ELF-1 (cell line): ENCODE data around the gene FOXK1.

Experiments used
- DNase-seq: peaks from one replicate; pipeline ENCODE4 v3.0.0-alpha.2; 2016; ENCODE audit warnings: low read depth, low spot score

Gene FOXK1

GRCh38 chr7:4744391-4745264 lies 62.5 kb downstream of the FOXK1 start:
- DNase-seq, result peak; percentile 98

GRCh38 chr7:4745265-4745919 lies 63.3 kb downstream of the FOXK1 start:
- DNase-seq, result no peak

GRCh38 chr7:4745971-4746919 lies 64.2 kb downstream of the FOXK1 start:
- no peak for DNase-seq

GRCh38 chr7:4747013-4747412 lies 64.9 kb downstream of the FOXK1 start:
- DNase-seq, result no peak

DNA sequence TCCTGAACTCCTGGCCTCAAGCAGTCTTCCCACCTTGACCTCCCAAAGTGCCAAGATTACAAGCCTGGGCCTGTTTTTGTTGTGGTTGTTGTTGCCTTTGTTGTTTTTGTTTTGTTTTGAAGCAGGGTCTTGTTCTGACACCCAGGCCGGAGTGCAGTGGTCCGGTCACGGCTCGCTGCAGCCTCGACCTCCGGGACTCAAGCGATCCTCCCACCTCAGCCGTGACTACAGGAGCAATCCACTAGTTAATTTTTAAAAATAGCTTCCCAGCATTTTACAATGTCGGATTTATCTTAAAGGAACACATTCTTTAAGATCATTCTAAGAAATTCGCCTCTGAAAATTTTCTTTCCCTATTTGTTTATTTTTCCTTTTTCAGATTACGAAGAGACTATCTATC lies 65.7 kb downstream of the FOXK1 start:
- no peak for DNase-seq

DNA sequence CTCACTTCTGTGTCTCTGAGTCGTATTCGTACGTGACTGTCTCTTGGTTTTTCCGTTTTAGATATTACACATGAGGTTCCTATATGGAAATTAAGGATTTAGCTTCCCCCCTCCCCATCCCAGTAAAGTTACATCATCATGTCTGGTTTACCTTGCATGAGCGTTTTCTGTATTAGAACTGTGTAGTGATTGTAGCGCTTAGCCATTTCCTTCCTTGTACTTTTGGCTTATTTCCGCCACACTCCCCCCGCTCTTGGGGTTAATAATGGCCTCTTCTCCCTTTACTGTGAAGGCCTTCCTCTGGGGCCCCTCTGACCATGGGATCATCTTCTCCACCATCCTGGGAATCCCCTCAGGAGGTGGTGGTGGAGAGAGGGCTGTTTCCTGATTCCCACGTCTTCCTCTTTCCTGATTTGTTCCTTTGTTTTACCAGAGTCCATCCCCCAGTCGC lies 66.2 kb downstream of the FOXK1 start:
- no peak for DNase-seq

GRCh38 chr7:4749363-4749762 lies 67.3 kb downstream of the FOXK1 start:
- no peak for DNase-seq

GRCh38 chr7:4749798-4750197 lies 67.7 kb downstream of the FOXK1 start:
- no peak for DNase-seq

DNA sequence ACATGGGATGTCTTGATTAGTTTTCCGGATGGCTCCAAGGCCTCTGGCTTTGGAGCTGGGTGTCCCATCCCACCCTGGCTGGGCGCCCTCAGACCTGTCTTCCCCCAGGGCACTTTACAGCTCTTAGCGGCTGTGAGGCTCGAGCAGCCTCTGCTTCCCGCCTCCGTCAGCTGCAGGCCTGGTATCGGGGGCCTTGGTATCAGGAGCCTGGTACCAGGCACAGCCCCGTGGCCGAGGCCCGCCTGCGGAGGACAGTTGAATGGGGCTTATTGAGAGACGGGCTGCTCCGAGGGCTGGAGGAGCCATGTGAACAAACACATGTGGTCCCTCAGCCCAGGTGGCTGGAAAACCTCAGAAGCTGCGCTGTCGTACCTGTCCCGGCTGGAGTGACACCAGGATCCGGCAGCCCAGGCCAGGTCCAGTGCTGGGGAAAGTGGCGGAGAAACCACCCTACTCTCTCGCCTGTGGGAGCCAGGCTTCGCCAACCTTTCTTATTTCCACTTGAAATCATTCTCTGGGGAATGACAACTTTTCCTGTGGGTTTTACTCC lies 69.4 kb downstream of the FOXK1 start:
- DNase-seq, result no peak

- DNase-seq, result peak; percentile 85
These were observed 71.7 kb downstream of the FOXK1 start for GRCh38 chr7:4753598-4754432.

- DNase-seq, result no peak
These were observed 72.4 kb downstream of the FOXK1 start for GRCh38 chr7:4754433-4755010.

DNA sequence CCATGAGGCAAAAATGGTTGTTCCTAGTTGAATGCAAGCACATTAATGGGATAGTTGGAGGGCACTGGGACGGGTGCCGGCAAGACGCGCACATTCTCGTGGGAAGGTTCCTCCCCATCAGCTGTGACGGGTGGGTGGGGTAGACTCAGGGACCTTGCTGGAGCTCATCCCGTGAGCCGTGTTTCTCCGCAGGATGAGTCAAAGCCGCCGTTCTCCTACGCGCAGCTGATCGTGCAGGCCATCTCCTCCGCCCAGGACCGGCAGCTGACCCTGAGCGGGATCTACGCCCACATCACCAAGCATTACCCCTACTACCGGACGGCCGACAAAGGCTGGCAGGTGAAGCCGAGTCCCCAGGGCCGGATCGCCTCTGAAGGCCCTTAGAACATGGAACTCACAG lies 73.0 kb downstream of the FOXK1 start:
- DNase-seq, result no peak

DNA sequence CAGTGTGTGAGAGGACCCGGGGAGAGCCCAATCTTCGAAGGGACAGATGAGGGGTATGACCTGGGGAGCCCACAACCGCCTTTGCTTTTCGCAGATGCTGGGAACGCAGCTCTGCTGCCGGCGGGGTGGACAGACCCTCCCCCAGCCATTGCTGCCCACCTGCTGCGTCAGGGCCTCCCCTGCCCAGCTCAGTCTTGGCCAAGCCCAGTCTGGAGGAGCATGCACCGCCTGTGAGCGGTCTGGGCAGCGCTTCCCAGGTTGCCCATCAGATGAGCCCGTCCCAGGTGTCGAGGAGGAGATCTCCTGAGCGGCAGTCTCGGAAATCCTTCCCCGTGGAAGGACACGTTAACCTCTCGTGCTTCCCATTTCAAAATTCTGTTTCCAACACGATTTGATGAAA lies 76.0 kb downstream of the FOXK1 start:
- DNase-seq, result no peak

DNA sequence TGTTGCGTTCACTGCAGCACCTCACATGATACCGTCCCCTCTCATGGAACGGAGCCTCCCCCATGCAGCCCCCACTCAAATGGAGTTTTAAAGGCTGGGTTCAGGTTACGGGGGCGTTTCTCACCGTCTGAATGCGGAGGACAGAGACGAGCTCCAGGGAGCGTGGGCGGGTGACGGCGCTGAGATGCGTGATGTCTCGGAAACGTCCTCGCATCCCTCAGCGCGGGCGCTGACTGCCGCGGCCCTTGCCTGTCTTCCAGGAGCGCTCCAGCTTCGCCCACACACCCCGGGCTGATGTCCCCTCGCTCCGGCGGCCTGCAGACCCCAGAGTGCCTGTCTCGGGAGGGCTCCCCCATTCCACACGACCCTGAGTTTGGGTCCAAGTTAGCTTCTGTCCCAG lies 76.7 kb downstream of the FOXK1 start:
- DNase-seq, result no peak

GRCh38 chr7:4759211-4759610 lies 77.1 kb downstream of the FOXK1 start:
- DNase-seq, result no peak

- DNase-seq, result no peak
These were observed 78.9 kb downstream of the FOXK1 start for GRCh38 chr7:4760952-4761351.

DNA sequence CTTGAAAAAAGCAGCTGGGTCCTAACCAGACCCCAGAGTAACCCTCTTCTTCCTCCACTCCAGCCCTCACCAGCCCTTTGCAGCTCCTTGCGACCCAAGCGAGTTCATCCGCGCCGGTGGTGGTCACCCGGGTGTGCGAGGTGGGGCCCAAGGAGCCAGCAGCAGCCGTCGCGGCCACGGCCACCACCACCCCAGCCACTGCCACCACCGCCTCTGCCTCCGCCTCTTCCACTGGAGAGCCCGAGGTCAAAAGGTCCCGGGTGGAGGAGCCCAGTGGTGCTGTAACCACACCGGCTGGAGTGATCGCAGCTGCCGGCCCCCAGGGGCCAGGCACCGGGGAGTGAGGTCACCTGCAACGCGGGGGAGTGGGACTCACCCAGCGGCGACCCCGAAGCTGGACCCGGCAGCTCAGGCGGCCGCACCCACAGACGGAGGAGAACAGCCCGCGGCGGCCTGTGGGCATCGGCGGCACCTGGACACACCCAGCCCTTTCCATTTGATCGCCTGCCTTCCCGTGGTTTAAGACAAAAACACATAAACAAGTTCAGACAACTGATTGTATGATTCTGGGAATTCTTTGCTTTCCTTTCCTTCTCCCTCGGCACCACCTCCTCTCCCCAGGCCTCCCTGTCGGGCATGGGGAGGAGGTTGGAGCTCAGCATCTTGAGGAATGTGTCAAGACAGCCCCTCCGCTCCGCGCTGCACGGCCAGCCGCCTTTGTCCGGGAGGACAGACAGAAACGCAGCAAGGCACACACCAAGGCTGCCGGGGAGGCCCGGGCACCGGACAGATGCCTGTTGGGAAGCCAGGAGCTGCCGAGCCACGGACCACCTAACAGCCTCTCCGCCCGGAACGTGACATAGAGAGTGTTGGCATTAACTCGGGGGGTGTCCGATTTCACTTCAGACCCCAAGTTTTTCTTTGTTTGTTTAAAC lies 80.3 kb downstream of the FOXK1 start:
- DNase-seq, result no peak

DNA sequence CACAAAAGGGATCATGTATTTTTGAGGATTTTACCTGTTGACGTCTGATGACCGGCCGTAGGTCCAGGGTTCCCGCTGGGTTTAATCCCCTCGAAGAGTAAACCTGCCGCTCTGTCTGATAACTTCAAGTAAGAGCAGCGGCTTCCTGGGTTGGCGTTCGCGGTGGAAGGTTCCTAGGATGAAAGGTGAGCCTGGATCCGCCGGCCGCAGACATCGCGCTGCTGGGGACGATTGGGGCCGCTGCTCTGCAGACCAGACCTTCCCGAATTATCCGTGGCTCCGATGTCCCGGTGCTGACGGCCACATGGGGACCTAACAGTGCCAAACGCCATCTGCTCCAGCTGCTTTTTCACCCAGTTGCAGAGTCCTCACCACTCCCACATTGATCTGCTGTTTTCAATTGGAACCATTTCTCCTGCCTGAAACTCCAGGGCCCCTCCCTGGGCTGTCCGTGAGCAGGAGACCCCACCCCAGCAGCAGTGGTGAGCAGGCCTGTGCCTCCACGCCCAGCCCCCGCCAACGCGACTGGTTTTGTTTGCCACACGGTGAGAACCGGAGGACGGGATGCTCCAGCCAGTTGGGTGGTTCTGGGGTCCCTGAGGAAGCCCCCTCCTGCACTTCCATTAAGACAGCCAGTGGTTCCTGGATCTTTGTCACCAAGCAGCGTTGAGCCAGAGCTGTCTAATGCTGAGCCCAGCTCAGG lies 81.1 kb downstream of the FOXK1 start:
- DNase-seq, result no peak

DNA sequence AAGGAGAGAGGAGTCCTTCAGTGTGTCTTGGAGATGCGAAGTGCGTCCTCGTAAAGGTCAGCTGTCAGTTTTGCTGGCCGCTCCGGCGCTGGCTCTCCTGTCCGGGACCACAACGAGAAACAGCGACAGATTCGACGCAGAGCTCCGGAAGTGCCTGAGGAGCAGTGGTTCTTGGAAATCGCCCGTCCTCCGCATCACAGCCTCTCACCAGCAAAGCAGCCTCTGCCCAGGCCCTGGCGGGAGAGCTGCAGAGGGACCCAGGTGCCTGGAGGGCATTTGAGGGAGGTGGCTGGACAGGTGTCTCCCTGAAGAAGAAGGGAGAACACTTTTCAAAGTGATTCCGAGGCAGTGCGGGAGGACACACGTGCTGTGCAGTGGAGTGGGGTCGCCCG lies 81.7 kb downstream of the FOXK1 start:
- DNase-seq, result no peak
